ENCODE results near the gene UVRAG.
"Not testable (repeated sequence)": the region's sequence is repeated elsewhere in the genome, so short reads cannot be mapped to it uniquely, and the experiment has no call there.

UVRAG gene

GRCh38 chr11:75869661-75870455 is 54.8 kb downstream of the UVRAG start:
- no peak for DNase-seq
- Histone ChIP-seq H4K8ac (ENCODE audit: low read depth, low read length) (no peak overlapping the region), H3K36me3 (ENCODE audit: control insufficient read depth, insufficient read depth, low read length) (no peaks in the 10 kb centered on the region), H3K27me3 (ENCODE audit: insufficient read depth, low read length, poor library complexity) (no peaks in the 10 kb centered on the region), H4K5ac (ENCODE audit: low read length) (no peak overlapping the region), H3K18ac (ENCODE audit: low read length) (no peak overlapping the region), H3K4me1 (ENCODE audit: control insufficient read depth, low read depth, low read length) (no peaks in the 10 kb centered on the region), H3K4ac (ENCODE audit: low read depth, low read length) (no peak overlapping the region), H3K56ac (ENCODE audit: low read length) (no peak overlapping the region), H2BK120ac (ENCODE audit: low read depth, low read length) (no peak overlapping the region), H3K79me1 (ENCODE audit: low read length) (no peaks in the 10 kb centered on the region), H2BK15ac (replicated peaks; ENCODE audit: low read depth) (no peak overlapping the region), H3K9ac (ENCODE audit: low read length) (no peak overlapping the region), H3K4me3 (ENCODE audit: low read length) (no peak overlapping the region), H3K23ac (ENCODE audit: low read length) (no peak overlapping the region), H2AK5ac (ENCODE audit: low read length) (no peak overlapping the region), H3K27ac (ENCODE audit: low read depth, low read length) (no peak overlapping the region), H3K79me2 (ENCODE audit: control insufficient read depth, insufficient read depth, low read length) (no peaks in the 10 kb centered on the region), H2BK5ac (ENCODE audit: low read length) (no peak overlapping the region), H3K4me2 (ENCODE audit: low read length) (no peak overlapping the region)
- 100% methylated on average over 1 of the region's 1 CpG for WGBS (ENCODE audit: extremely low coverage, insufficient coverage, low lambda C conversion rate)

DNA sequence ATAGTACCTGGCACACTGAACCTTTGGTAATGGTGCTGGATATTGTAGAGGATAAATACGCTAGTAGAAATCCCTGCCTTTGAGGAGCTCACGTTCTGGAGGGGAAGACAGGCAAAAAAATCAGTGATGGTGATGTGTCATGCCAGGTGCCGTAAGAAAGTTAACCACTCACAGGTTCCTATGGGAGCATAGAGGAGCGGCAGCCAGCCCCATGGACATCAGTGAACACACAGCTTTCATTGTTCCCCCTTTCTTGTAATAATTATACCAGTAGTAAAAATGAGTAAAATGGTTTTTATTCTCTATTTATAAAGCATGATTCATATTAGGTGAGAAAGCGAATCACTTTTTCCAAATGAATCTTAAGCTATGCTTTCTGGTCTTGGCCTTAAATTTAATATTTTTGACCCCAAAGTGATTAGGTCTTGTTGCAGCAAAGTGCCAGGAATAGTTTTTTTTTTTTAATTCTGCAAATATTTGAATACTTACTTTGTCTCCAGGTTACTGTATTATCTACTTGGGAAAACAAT is 57.9 kb downstream of the UVRAG start:
- Histone ChIP-seq H3K79me1 (ENCODE audit: low read length) (no peaks in the 10 kb centered on the region), H2BK120ac (ENCODE audit: low read depth, low read length) (no peak overlapping the region), H3K4me2 (ENCODE audit: low read length) (no peak overlapping the region), H3K4me1 (ENCODE audit: control insufficient read depth, low read depth, low read length) (no peaks in the 10 kb centered on the region), H2BK15ac (replicated peaks; ENCODE audit: low read depth) (no peak overlapping the region), H3K79me2 (ENCODE audit: control insufficient read depth, insufficient read depth, low read length) (no peaks in the 10 kb centered on the region), H3K27me3 (ENCODE audit: insufficient read depth, low read length, poor library complexity) (no peaks in the 10 kb centered on the region), H3K4ac (ENCODE audit: low read depth, low read length) (no peak overlapping the region), H3K56ac (ENCODE audit: low read length) (no peak overlapping the region), H3K18ac (ENCODE audit: low read length) (no peak overlapping the region), H4K8ac (ENCODE audit: low read depth, low read length) (no peak overlapping the region), H3K23ac (ENCODE audit: low read length) (no peak overlapping the region), H3K27ac (ENCODE audit: low read depth, low read length) (no peak overlapping the region), H3K4me3 (ENCODE audit: low read length) (no peak overlapping the region), H2BK5ac (ENCODE audit: low read length) (no peak overlapping the region), H4K5ac (ENCODE audit: low read length) (no peak overlapping the region), H3K36me3 (ENCODE audit: control insufficient read depth, insufficient read depth, low read length) (no peaks in the 10 kb centered on the region), H2AK5ac (ENCODE audit: low read length) (no peak overlapping the region), H3K9ac (ENCODE audit: low read length) (no peak overlapping the region)
- WGBS (ENCODE audit: extremely low coverage, insufficient coverage, low lambda C conversion rate), result no CpG with 5 or more reads among the region's 5 CpGs
- DNase-seq, result no peak

GRCh38 chr11:75873417-75874221 is 58.6 kb downstream of the UVRAG start:
- Histone ChIP-seq H3K36me3 (ENCODE audit: control insufficient read depth, insufficient read depth, low read length) (no peaks in the 10 kb centered on the region), H2BK15ac (replicated peaks; ENCODE audit: low read depth) (no peak overlapping the region), H3K27ac (ENCODE audit: low read depth, low read length) (no peak overlapping the region), H2AK5ac (ENCODE audit: low read length) (no peak overlapping the region), H3K9ac (ENCODE audit: low read length) (no peak overlapping the region), H3K4ac (ENCODE audit: low read depth, low read length) (no peak overlapping the region), H3K4me3 (ENCODE audit: low read length) (no peak overlapping the region), H3K56ac (ENCODE audit: low read length) (no peak overlapping the region), H4K5ac (ENCODE audit: low read length) (no peak overlapping the region), H2BK5ac (ENCODE audit: low read length) (no peak overlapping the region), H3K4me2 (ENCODE audit: low read length) (no peak overlapping the region), H3K18ac (ENCODE audit: low read length) (no peak overlapping the region), H3K79me1 (ENCODE audit: low read length) (no peaks in the 10 kb centered on the region), H3K27me3 (ENCODE audit: insufficient read depth, low read length, poor library complexity) (no peaks in the 10 kb centered on the region), H3K4me1 (ENCODE audit: control insufficient read depth, low read depth, low read length) (no peaks in the 10 kb centered on the region), H3K79me2 (ENCODE audit: control insufficient read depth, insufficient read depth, low read length) (no peaks in the 10 kb centered on the region), H2BK120ac (ENCODE audit: low read depth, low read length) (no peak overlapping the region), H3K23ac (ENCODE audit: low read length) (no peak overlapping the region), H4K8ac (ENCODE audit: low read depth, low read length) (no peak overlapping the region)
- WGBS (ENCODE audit: extremely low coverage, insufficient coverage, low lambda C conversion rate), result no CpG with 5 or more reads among the region's 8 CpGs
- DNase-seq, result no peak

DNA sequence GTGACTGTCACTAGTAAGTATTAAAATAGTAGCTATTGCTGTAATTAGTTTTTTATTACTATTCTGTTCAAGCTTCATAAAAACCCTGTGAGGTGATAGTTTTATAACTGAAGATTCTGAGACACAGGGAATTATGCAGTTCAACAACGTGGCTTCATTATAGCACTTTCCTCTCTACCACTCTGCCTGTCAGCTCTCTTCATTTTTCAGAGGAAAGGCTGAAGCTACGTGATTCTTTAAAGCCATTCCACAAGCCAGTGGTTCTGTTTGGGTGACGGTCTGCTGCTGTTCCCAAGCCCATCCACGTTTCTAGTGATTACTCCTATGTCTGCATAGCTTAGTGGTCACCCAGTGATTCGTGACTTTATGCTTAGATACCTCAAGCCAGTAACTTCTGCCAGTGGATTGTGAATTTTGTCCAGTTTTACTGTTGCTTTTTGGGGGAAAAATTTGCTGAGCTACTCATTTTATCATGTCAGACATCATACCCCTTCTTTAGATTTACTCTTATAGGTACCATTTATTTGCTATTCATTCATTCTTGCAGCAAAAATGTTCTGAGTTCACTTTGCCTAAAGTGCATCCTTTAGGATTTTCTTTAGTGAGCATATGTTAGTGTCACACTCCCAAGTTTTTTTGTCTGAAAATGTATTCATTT is 59.8 kb downstream of the UVRAG start:
- Histone ChIP-seq H3K4ac (ENCODE audit: low read depth, low read length) (no peak overlapping the region), H3K4me1 (ENCODE audit: control insufficient read depth, low read depth, low read length) (no peaks in the 10 kb centered on the region), H4K5ac (ENCODE audit: low read length) (no peak overlapping the region), H3K9ac (ENCODE audit: low read length) (no peak overlapping the region), H3K18ac (ENCODE audit: low read length) (no peak overlapping the region), H2BK5ac (ENCODE audit: low read length) (no peak overlapping the region), H3K56ac (ENCODE audit: low read length) (no peak overlapping the region), H3K79me1 (ENCODE audit: low read length) (no peaks in the 10 kb centered on the region), H3K27me3 (ENCODE audit: insufficient read depth, low read length, poor library complexity) (no peaks in the 10 kb centered on the region), H3K36me3 (ENCODE audit: control insufficient read depth, insufficient read depth, low read length) (no peaks in the 10 kb centered on the region), H3K79me2 (ENCODE audit: control insufficient read depth, insufficient read depth, low read length) (no peaks in the 10 kb centered on the region), H2BK15ac (replicated peaks; ENCODE audit: low read depth) (no peak overlapping the region), H2BK120ac (ENCODE audit: low read depth, low read length) (no peak overlapping the region), H3K23ac (ENCODE audit: low read length) (no peak overlapping the region), H3K4me3 (ENCODE audit: low read length) (no peak overlapping the region), H2AK5ac (ENCODE audit: low read length) (no peak overlapping the region), H4K8ac (ENCODE audit: low read depth, low read length) (no peak overlapping the region), H3K4me2 (ENCODE audit: low read length) (no peak overlapping the region), H3K27ac (ENCODE audit: low read depth, low read length) (no peak overlapping the region)
- WGBS (ENCODE audit: extremely low coverage, insufficient coverage, low lambda C conversion rate), result no CpG with 5 or more reads among the region's 5 CpGs
- no peak for DNase-seq

- not testable (repeated sequence) for DNase-seq; H4K8ac ChIP-seq (ENCODE audit: low read depth, low read length); H2BK5ac ChIP-seq (ENCODE audit: low read length); H3K36me3 ChIP-seq (ENCODE audit: control insufficient read depth, insufficient read depth, low read length); H3K4me1 ChIP-seq (ENCODE audit: control insufficient read depth, low read depth, low read length); H3K9ac ChIP-seq (ENCODE audit: low read length); H3K27me3 ChIP-seq (ENCODE audit: insufficient read depth, low read length, poor library complexity); H3K27ac ChIP-seq (ENCODE audit: low read depth, low read length); H2BK15ac ChIP-seq (replicated peaks; ENCODE audit: low read depth); H3K4me3 ChIP-seq (ENCODE audit: low read length); H3K79me1 ChIP-seq (ENCODE audit: low read length); H4K5ac ChIP-seq (ENCODE audit: low read length); H3K18ac ChIP-seq (ENCODE audit: low read length); H3K79me2 ChIP-seq (ENCODE audit: control insufficient read depth, insufficient read depth, low read length); H2BK120ac ChIP-seq (ENCODE audit: low read depth, low read length); H3K4ac ChIP-seq (ENCODE audit: low read depth, low read length); H3K56ac ChIP-seq (ENCODE audit: low read length); H3K23ac ChIP-seq (ENCODE audit: low read length); H2AK5ac ChIP-seq (ENCODE audit: low read length); H3K4me2 ChIP-seq (ENCODE audit: low read length)
- no CpG with 5 or more reads among the region's 27 CpGs for WGBS (ENCODE audit: extremely low coverage, insufficient coverage, low lambda C conversion rate)
Observed at GRCh38 chr11:75877327-75877726, 62.3 kb downstream of the UVRAG start.
